Endothelial cell (in vitro differentiated cells): ENCODE measurements around the gene SSH2. TPM values are rescaled to one million over a fixed set of nuclear protein-coding genes. Genes with fewer than 3 reads are reported as not detected.

Experiments
- DNase-seq: peaks from one replicate; pipeline ENCODE4 v3.0.0; 2021; ENCODE audit warnings: low spot score
- H3K27ac Mint-ChIP-seq: one replicate; pipeline ENCODE4 v1.8.0; 2021; ENCODE audit warnings: mixed read lengths, inconsistent platforms; ENCODE audit not compliant: unreplicated experiment
- H3K27me3 Mint-ChIP-seq: one replicate; pipeline ENCODE4 v1.8.0; 2021; ENCODE audit warnings: mild to moderate bottlenecking, moderate library complexity, mixed read lengths, inconsistent platforms; ENCODE audit not compliant: unreplicated experiment
- H3K36me3 Mint-ChIP-seq: one replicate; pipeline ENCODE4 v1.8.0; 2021; ENCODE audit warnings: mild to moderate bottlenecking, low read depth, mixed read lengths, inconsistent platforms; ENCODE audit not compliant: unreplicated experiment
- H3K4me1 Mint-ChIP-seq: one replicate; pipeline ENCODE4 v1.8.0; 2021; ENCODE audit warnings: mild to moderate bottlenecking, mixed read lengths, inconsistent platforms; ENCODE audit not compliant: unreplicated experiment
- H3K4me3 Mint-ChIP-seq: one replicate; pipeline ENCODE4 v1.8.0; 2021; ENCODE audit warnings: mild to moderate bottlenecking, mixed read lengths, inconsistent platforms; ENCODE audit not compliant: unreplicated experiment
- H3K9me3 Mint-ChIP-seq: one replicate; pipeline ENCODE4 v1.8.0; 2021; ENCODE audit warnings: mixed read lengths, inconsistent platforms; ENCODE audit not compliant: unreplicated experiment
- CTCF ChIP-seq: fragments of 200-600 bp; sonication (generic); IDR thresholded peaks from one replicate; pipeline ENCODE4 v1.5.0; 2021; ENCODE audit warnings: antibody characterized with exemption; ENCODE audit not compliant: unreplicated experiment
- total RNA-seq: library from RNA; stranded (reverse); fragmentation: NEBNext Ultra II Directional; extraction: Animal tissue kit (Norgen Biotek cat#: 25700); gene quantifications from one replicate; pipeline ENCODE4 v1.2.1, GENCODE V29; 2021; ENCODE audit not compliant: unreplicated experiment

SSH2 gene
- total RNA-seq, 1 donor from 2014 or later = 81.2 TPM

- Mint-ChIP-seq H3K4me1 (peaks cover 6% of the 10 kb centered on the region), H3K36me3 (peaks cover 51% of the 10 kb centered on the region), H3K4me3 (no peak overlapping the region), H3K27ac (no peak overlapping the region), H3K27me3 (peaks cover 3% of the 10 kb centered on the region), H3K9me3 (no peaks in the 10 kb centered on the region)
- no peak for DNase-seq
- TF ChIP-seq CTCF = no peak
Observed at GRCh38 chr17:29629839-29630238, 300.2 kb downstream of the SSH2 start.

GRCh38 chr17:29628644-29629043, 301.4 kb downstream of the SSH2 start:
- TF ChIP-seq CTCF = no peak
- no peaks in the 10 kb centered on the region for H3K9me3 Mint-ChIP-seq
- no peak overlapping the region for H3K4me3 Mint-ChIP-seq
- DNase-seq = no peak
- peaks cover under 1% of the 10 kb centered on the region for H3K4me1 Mint-ChIP-seq
- no peak overlapping the region for H3K27ac Mint-ChIP-seq
- H3K27me3 Mint-ChIP-seq = no peaks in the 10 kb centered on the region
- peaks cover 47% of the 10 kb centered on the region for H3K36me3 Mint-ChIP-seq

GRCh38 chr17:29627951-29628350, 302.1 kb downstream of the SSH2 start:
- Mint-ChIP-seq H3K27me3 (no peaks in the 10 kb centered on the region), H3K9me3 (no peaks in the 10 kb centered on the region), H3K4me3 (no peak overlapping the region), H3K27ac (no peak overlapping the region), H3K36me3 (peaks cover 47% of the 10 kb centered on the region), H3K4me1 (peaks cover 3% of the 10 kb centered on the region)
- TF ChIP-seq CTCF = no peak
- DNase-seq = no peak

GRCh38 chr17:29625037-29625750, 304.8 kb downstream of the SSH2 start:
- peaks cover 17% of the 10 kb centered on the region for H3K27me3 Mint-ChIP-seq
- H3K4me1 Mint-ChIP-seq = peaks cover 6% of the 10 kb centered on the region
- DNase-seq = no peak
- no peaks in the 10 kb centered on the region for H3K9me3 Mint-ChIP-seq
- H3K4me3 Mint-ChIP-seq = no peak overlapping the region
- peaks cover 21% of the 10 kb centered on the region for H3K36me3 Mint-ChIP-seq
- TF ChIP-seq CTCF = no peak
- H3K27ac Mint-ChIP-seq = no peak overlapping the region

- Mint-ChIP-seq H3K27me3 (peaks cover 18% of the 10 kb centered on the region), H3K4me1 (peaks cover 6% of the 10 kb centered on the region), H3K36me3 (peaks cover 17% of the 10 kb centered on the region)
Observed at GRCh38 chr17:29624586-29624985, 305.4 kb downstream of the SSH2 start.

More at GRCh38 chr17:29624586-29624985, 305.4 kb downstream of the SSH2 start:
- no peak for DNase-seq
- no peak for TF ChIP-seq CTCF
- Mint-ChIP-seq H3K4me3 (no peak overlapping the region), H3K9me3 (no peaks in the 10 kb centered on the region), H3K27ac (no peak overlapping the region)
